Measurements from ENCODE around the gene FAM210B.
"Not testable (repeated sequence)": the region's sequence is repeated elsewhere in the genome, so short reads cannot be mapped to it uniquely, and the experiment has no call there.

Gene FAM210B, protein sequence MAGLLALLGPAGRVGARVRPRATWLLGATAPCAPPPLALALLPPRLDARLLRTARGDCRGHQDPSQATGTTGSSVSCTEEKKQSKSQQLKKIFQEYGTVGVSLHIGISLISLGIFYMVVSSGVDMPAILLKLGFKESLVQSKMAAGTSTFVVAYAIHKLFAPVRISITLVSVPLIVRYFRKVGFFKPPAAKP

GRCh38 chr20:56358600-56359211 is at the start of gene FAM210B:
Gene FAM210B (plus strand): TSS chr20:56358974. CDS start chr20:56359006, 32 bp downstream.
- peak; percentile 41 for DNase-seq (ENCODE audit: low read depth, low spot score)

GRCh38 chr20:56316051-56316450 is 42.7 kb upstream of the FAM210B start:
- H3K27ac ChIP-seq = no peak overlapping the region
- DNase-seq (ENCODE audit: low read depth, low spot score) = no peak

More at GRCh38 chr20:56358600-56359211, at the start of gene FAM210B:
- peak within 1 kb of the TSS; percentile 88 for H3K27ac ChIP-seq

DNA sequence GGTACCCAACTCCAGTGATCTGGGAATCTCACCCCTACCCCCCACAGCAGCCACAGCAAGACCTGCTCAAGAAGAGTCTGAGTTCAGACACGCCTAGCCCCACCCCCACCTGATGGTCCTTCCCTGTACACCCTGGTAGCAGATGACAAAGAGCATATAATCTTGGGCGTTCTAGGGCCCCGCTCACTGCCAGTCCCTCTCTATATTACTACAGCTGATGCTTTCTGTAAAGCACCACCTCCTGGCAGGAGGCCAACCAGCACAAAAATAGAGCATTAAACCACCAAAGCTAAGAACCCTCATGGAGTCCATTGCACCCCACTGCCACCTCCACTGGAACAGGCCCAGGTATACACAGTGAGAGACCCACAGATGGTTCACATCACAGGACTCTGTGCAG is 42.3 kb upstream of the FAM210B start:
- no peak for DNase-seq (ENCODE audit: low read depth, low spot score)
- H3K27ac ChIP-seq = no peak overlapping the region

GRCh38 chr20:56322681-56323080 is 36.1 kb upstream of the FAM210B start:
- H3K27ac ChIP-seq = no peak overlapping the region
- no peak for DNase-seq (ENCODE audit: low read depth, low spot score)

GRCh38 chr20:56323206-56323605 is 35.6 kb upstream of the FAM210B start:
- no peak for DNase-seq (ENCODE audit: low read depth, low spot score)
- H3K27ac ChIP-seq = no peak overlapping the region

GRCh38 chr20:56323656-56324055 is 35.1 kb upstream of the FAM210B start:
- DNase-seq (ENCODE audit: low read depth, low spot score) = no peak
- no peak overlapping the region for H3K27ac ChIP-seq

DNA sequence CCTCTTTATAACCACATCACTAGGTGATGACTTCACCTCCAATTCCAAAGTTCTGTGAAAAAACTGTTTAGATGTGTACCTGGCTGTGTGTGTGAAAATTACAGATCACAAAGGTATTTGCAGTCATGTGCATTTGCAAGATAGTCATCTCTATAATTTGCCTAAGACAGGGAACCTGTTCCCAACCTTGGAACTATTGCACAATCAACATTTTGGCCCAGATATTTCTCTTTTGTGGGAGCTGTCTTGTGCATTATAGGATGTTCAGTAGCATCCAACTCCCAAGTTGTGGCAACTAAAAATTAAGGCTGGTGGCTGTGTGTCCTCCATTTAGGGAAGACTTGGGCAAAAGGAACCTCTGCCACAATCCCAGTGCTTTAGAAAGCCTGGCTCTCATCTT is 34.0 kb upstream of the FAM210B start:
- no peak overlapping the region for H3K27ac ChIP-seq
- no peak for DNase-seq (ENCODE audit: low read depth, low spot score)

DNA sequence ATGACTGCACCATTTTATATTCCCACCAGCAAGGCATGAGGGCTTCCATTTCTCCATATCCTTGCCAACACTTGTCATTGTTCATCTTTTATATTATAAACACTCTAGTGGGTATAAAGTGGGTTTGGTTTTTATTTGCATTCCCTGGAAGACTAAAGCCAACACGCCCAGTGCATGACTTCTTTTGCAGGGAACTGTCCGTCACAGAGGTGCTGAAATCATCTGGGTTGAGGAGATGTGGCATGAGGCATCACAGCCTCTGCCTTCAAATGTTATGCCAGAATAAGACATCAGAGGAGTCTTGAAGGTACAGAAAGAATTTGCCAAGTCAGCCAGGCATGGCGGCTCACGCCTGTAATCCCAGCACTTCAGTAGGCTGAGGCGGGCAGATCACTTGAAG is 29.9 kb upstream of the FAM210B start:
- no peak overlapping the region for H3K27ac ChIP-seq
- no peak for DNase-seq (ENCODE audit: low read depth, low spot score)

GRCh38 chr20:56336709-56337108 is 22.1 kb upstream of the FAM210B start:
- DNase-seq (ENCODE audit: low read depth, low spot score); H3K27ac ChIP-seq: not testable (repeated sequence)

- no peak for DNase-seq (ENCODE audit: low read depth, low spot score)
- no peak overlapping the region for H3K27ac ChIP-seq
Observed at GRCh38 chr20:56342783-56343182, 16.0 kb upstream of the FAM210B start.

GRCh38 chr20:56343861-56344381 is 14.9 kb upstream of the FAM210B start:
- no peak for DNase-seq (ENCODE audit: low read depth, low spot score)

GRCh38 chr20:56345911-56346310 is 12.9 kb upstream of the FAM210B start:
- DNase-seq (ENCODE audit: low read depth, low spot score) = no peak
- H3K27ac ChIP-seq = no peak overlapping the region

More at GRCh38 chr20:56343861-56344381, 14.9 kb upstream of the FAM210B start:
- H3K27ac ChIP-seq = no peak overlapping the region

DNA sequence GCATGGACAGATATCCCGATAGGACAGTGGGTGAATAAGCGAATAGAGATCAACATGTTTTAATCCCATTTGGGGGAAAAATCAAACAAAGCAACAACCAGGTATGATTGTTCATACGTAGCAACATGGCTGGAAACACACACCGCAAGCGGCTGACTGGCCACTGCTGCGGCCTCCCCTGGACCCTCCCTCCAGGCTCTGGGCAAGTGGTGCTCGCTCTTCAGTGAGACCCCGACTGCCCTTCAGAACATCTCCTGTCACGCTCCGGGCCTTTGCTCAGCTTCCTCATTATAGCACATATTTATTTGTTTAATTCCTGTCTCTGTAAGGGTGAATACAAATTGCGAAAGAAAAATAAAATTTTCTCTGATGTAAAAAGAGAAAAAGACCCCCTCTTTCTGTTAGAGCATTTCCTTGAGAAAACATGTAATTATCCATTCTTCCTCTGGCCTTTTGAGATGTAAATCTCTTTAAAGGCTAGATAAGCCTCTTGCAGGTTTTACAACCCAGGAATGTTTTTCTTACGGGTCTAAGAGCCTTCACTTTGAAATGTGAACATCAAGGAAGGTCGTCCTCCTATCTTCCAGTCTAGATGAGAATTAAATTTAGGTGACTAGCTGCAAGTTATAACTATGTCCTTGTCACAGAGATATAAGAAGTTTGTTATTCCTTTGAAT is 11.0 kb upstream of the FAM210B start:
- no peak for DNase-seq (ENCODE audit: low read depth, low spot score)

GRCh38 chr20:56348305-56348693 is 10.5 kb upstream of the FAM210B start:
- H3K27ac ChIP-seq = no peak overlapping the region
- no peak for DNase-seq (ENCODE audit: low read depth, low spot score)

More for the DNA sequence above, 11.0 kb upstream of the FAM210B start:
- H3K27ac ChIP-seq = no peak overlapping the region

- H3K27ac ChIP-seq = no peak overlapping the region
- no peak for DNase-seq (ENCODE audit: low read depth, low spot score)
Observed at GRCh38 chr20:56348746-56349145, 10.0 kb upstream of the FAM210B start.

DNA sequence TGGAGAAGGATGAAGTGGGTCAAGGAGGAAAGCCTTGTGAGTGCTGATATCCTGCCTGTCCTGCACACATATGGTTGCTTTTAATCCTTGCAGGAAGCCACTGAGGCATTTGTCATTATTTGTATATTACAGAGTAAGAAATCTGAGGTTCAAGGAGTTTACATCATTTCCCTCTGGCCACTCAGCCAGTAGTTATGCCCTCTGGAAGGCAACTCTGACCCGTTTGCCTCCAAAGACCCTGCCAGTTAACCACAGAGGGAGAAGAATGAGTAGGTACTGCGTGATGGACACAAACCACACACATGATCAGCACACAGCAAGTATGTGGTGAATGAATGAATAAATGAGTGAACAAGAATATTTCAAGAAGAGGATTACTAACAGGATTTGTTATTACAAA is 7.9 kb upstream of the FAM210B start:
- no peak overlapping the region for H3K27ac ChIP-seq
- no peak for DNase-seq (ENCODE audit: low read depth, low spot score)

DNA sequence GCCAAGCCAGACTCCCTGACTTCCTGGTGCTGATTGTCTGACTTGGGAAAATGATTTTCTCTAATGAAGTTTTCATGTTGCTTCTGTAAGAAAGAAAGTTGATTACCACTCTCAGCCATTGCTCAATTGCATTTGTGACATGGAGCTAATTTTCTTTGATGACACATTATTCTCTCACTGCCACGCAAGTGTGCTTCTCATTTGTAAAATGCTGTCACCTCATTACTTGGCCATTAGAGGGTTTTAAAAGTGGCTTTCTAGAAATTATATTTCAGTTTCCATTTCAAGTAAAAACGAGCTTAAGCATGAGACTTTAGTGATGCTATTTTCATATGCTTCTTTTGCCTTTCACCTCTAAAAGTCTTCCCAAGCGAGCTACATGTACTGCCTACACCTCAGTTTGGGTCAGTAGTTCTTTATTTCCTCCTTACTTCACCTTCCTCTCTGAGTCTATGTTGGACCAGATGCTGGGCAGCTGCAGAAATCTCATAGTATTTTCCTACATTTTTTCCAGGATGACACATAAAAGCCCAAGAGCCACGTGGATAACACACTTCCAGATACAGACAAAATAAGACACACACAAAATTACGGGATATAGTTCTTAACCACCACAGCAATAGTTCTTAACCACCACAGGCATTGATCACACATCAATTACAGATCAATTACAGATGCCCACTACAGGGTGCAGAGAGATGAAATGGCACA is 6.3 kb upstream of the FAM210B start:
- no peak overlapping the region for H3K27ac ChIP-seq
- DNase-seq (ENCODE audit: low read depth, low spot score) = no peak

DNA sequence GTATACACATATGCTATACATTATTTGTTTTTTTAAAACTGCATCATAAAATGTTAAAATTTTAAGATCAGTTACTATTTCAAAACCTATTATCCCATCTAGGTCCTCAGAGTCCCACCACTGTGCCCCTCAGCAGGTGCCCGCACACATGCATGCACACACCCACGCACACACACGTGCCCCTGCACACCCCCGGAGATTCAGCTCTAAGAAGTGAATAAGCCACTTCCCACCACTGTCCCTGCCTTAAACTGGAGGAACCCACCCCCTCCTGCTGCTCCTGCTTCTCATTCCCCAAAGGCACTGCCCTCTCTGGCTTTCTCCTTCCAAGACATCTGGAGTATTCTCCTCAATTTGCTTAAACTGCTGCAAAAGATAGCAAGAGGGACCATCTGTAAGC is 5.4 kb upstream of the FAM210B start:
- no peak for DNase-seq (ENCODE audit: low read depth, low spot score)

GRCh38 chr20:56358070-56358469 is 704 bp upstream of the FAM210B start:
- DNase-seq (ENCODE audit: low read depth, low spot score) = no peak
- peak overlapping the region; percentile 88 for H3K27ac ChIP-seq

More for the DNA sequence above, 5.4 kb upstream of the FAM210B start:
- no peak overlapping the region for H3K27ac ChIP-seq

GRCh38 chr20:56359212-56360132 is 698 bp downstream of the FAM210B start:
- H3K27ac ChIP-seq = peak overlapping the region; percentile 88
- peak; percentile 31 for DNase-seq (ENCODE audit: low read depth, low spot score)

All from epithelial cell of prostate (primary cell).